ENCODE data around the gene SLC44A2. TPM values are rescaled to one million over a fixed set of nuclear protein-coding genes. Genes with fewer than 3 reads are reported as not detected.
A peak's percentile ranks its signal among the peaks of the same experiment; 100 is the strongest.

The SLC44A2 gene
- total RNA-seq, 2 experiments from 2014 or later, result 151 to 168 TPM

- ATAC-seq (ENCODE audit: poor library complexity) (no peak), DNase-seq (no peak)
- no peak overlapping the region for H3K27ac Mint-ChIP-seq
- intact Hi-C loops (cut with DNase I, micrococcal nuclease), result no loop called here
- H3K36me3 Mint-ChIP-seq (ENCODE audit: low read depth), result no peaks in the 10 kb centered on the region
- Histone ChIP-seq H3K4me1 (ENCODE audit: insufficient read depth, low read length) (peaks cover 26% of the 10 kb centered on the region), H3K27me3 (ENCODE audit: control insufficient read depth in 1 of 2, insufficient read depth in 2 of 2, low read length in 2 of 2) (no peaks in the 10 kb centered on the region), H3K9me3 (ENCODE audit: control insufficient read depth in 1 of 2, insufficient read depth in 1 of 2, low read length in 2 of 2) (no peaks in the 10 kb centered on the region), H3K4me3 (ENCODE audit: low read length) (no peak overlapping the region), H3K36me3 (ENCODE audit: insufficient read depth, low read length) (no peaks in the 10 kb centered on the region), H3K27ac (ENCODE audit: low read depth in 1 of 2, low read length in 2 of 2) (no peak overlapping the region)
- H3K4me3 Mint-ChIP-seq, result peak overlapping the region; percentile 27
- TF ChIP-seq CTCF (IDR thresholded peaks at IDR 0.05), result no peak
- ChIA-PET POLR2A (interaction anchor here (1.0 kb wide), 1 partner anchor 9 kb away, joined by 4 read pairs; no protein-coding TSS in a partner anchor), CTCF (no interaction called here)
- peaks cover 19% of the 10 kb centered on the region for H3K4me1 Mint-ChIP-seq (ENCODE audit: low read depth)
- H3K27me3 Mint-ChIP-seq, result no peaks in the 10 kb centered on the region
- no peaks in the 10 kb centered on the region for H3K9me3 Mint-ChIP-seq
These were observed 31.3 kb upstream of the SLC44A2 start for GRCh38 chr19:10593820-10594637.

DNA sequence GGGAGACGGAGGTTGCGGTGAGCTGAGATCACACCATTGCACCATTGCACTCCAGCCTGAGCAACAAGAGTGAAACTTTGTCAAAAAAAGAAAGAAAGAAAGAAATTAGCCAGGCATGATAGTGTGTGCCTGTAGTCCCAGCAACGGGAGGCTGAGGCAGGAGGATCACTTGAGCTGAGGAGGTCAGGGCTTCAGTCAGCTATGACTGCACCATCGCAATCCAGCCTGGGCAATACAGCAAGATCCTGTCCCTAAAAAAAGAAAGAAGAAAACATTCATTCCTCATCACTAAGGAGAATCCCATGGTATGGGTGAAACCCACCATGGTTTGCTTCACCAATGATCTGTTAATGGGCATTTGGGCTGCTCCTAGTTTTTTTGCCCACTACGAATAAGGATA lies 25.2 kb upstream of the SLC44A2 start:
- no peak overlapping the region for H3K4me3 ChIP-seq (ENCODE audit: low read length)
- peak overlapping the region; percentile 50 for H3K27ac Mint-ChIP-seq
- DNase-seq (no peak), ATAC-seq (ENCODE audit: poor library complexity) (no peak)
- CTCF ChIA-PET, result no interaction called here
- peak overlapping the region; percentile 84 for H3K4me3 Mint-ChIP-seq
- POLR2A ChIA-PET, result interaction anchor here (5.0 kb wide), 1 partner anchor 44 kb away, joined by 82 read pairs; no protein-coding TSS in a partner anchor
- H3K27me3 ChIP-seq (ENCODE audit: control insufficient read depth in 1 of 2, insufficient read depth in 2 of 2, low read length in 2 of 2), result no peaks in the 10 kb centered on the region
- no peaks in the 10 kb centered on the region for H3K9me3 ChIP-seq (ENCODE audit: control insufficient read depth in 1 of 2, insufficient read depth in 1 of 2, low read length in 2 of 2)
- no peaks in the 10 kb centered on the region for H3K27me3 Mint-ChIP-seq
- H3K4me1 Mint-ChIP-seq (ENCODE audit: low read depth), result peaks cover 45% of the 10 kb centered on the region
- H3K9me3 Mint-ChIP-seq, result no peaks in the 10 kb centered on the region
- intact Hi-C loops (cut with DNase I, micrococcal nuclease), result loop anchor here (5.0 kb wide), 2 partner anchors 42 to 52 kb away; partner anchors contain the start of gene ILF3 (in 1 of the 2)
- no peak overlapping the region for H3K27ac ChIP-seq (ENCODE audit: low read depth in 1 of 2, low read length in 2 of 2)
- no peaks in the 10 kb centered on the region for H3K36me3 ChIP-seq (ENCODE audit: insufficient read depth, low read length)
- peaks cover 13% of the 10 kb centered on the region for H3K36me3 Mint-ChIP-seq (ENCODE audit: low read depth)
- peaks cover 45% of the 10 kb centered on the region for H3K4me1 ChIP-seq (ENCODE audit: insufficient read depth, low read length)
- no peak for TF ChIP-seq CTCF (IDR thresholded peaks at IDR 0.05)

GRCh38 chr19:10601999-10602329 lies 23.4 kb upstream of the SLC44A2 start:
- Mint-ChIP-seq H3K4me3 (peak overlapping the region; percentile 84), H3K36me3 (ENCODE audit: low read depth) (peaks cover 13% of the 10 kb centered on the region), H3K27me3 (no peaks in the 10 kb centered on the region), H3K4me1 (ENCODE audit: low read depth) (peaks cover 31% of the 10 kb centered on the region), H3K27ac (peak overlapping the region; percentile 76), H3K9me3 (no peaks in the 10 kb centered on the region)
- ChIA-PET CTCF (interaction anchor here (0.6 to 5.4 kb wide), 3 partner anchors 20 to 42 kb away, joined by 3 to 27 read pairs (median 24); no protein-coding TSS in a partner anchor), POLR2A (interaction anchor here (0.8 to 5.0 kb wide), 14 partner anchors 11 to 234 kb away, joined by 3 to 82 read pairs (median 20); partner anchors contain the start of genes CDKN2D, DNM2, ILF3 and KRI1)
- H3K9me3 ChIP-seq (ENCODE audit: control insufficient read depth in 1 of 2, insufficient read depth in 1 of 2, low read length in 2 of 2), result no peaks in the 10 kb centered on the region
- TF ChIP-seq CTCF (IDR thresholded peaks at IDR 0.05), result no peak
- H3K27ac ChIP-seq (ENCODE audit: low read depth in 1 of 2, low read length in 2 of 2), result no peak overlapping the region
- ATAC-seq (ENCODE audit: poor library complexity) (no peak), DNase-seq (no peak)
- H3K4me1 ChIP-seq (ENCODE audit: insufficient read depth, low read length), result peaks cover 42% of the 10 kb centered on the region
- intact Hi-C loops (cut with DNase I, micrococcal nuclease), result loop anchor here (5.0 kb wide), 2 partner anchors 40 to 50 kb away; partner anchors contain the start of gene ILF3 (in 1 of the 2)
- no peaks in the 10 kb centered on the region for H3K36me3 ChIP-seq (ENCODE audit: insufficient read depth, low read length)
- no peak overlapping the region for H3K4me3 ChIP-seq (ENCODE audit: low read length)
- H3K27me3 ChIP-seq (ENCODE audit: control insufficient read depth in 1 of 2, insufficient read depth in 2 of 2, low read length in 2 of 2), result no peaks in the 10 kb centered on the region

Measured in CD4-positive, alpha-beta T cell (primary cell).